ACC112 (cell line): Measurements from ENCODE around the gene PDE4C.

Experiments used
- H2AFZ ChIP-seq: fragments of 200-600 bp; sonication (generic); one replicate; pipeline ENCODE4 v1.6.0; 2017; ENCODE audit warnings: antibody characterized with exemption, low read length; ENCODE audit not compliant: unreplicated experiment
- H3K27ac ChIP-seq: fragments of 200-600 bp; sonication (generic); 2 replicates; pipeline ENCODE4 v1.5.1; 2014; ENCODE audit warnings: low read depth, mild to moderate bottlenecking, antibody characterized with exemption, low read length, moderate library complexity
- H3K27me3 ChIP-seq: fragments of 200-600 bp; sonication (generic); 2 replicates; pipeline ENCODE4 v1.6.1; 2014; ENCODE audit warnings: mild to moderate bottlenecking, antibody characterized with exemption, low read length, moderate library complexity, mixed read lengths; ENCODE audit not compliant: insufficient read depth
- H3K36me3 ChIP-seq: fragments of 200-600 bp; sonication (generic); 2 replicates; pipeline ENCODE4 v1.6.1; 2016; ENCODE audit warnings: mild to moderate bottlenecking, antibody characterized with exemption, low read length, moderate library complexity, mixed read lengths; ENCODE audit not compliant: insufficient read depth
- H3K4me1 ChIP-seq: fragments of 200-600 bp; sonication (generic); one replicate; pipeline ENCODE4 v1.6.1; 2016; ENCODE audit warnings: low read length, mixed read lengths; ENCODE audit not compliant: insufficient read depth, unreplicated experiment, control insufficient read depth
- H3K4me3 ChIP-seq: fragments of 200-600 bp; sonication (generic); 2 replicates; pipeline ENCODE4 v1.5.1; 2014; ENCODE audit warnings: mild to moderate bottlenecking, low read depth, low read length
- H3K79me2 ChIP-seq: fragments of 200-600 bp; sonication (generic); one replicate; pipeline ENCODE4 v1.6.0; 2016; ENCODE audit warnings: low read length; ENCODE audit not compliant: control insufficient read depth, unreplicated experiment, insufficient read depth

PDE4C gene

DNA sequence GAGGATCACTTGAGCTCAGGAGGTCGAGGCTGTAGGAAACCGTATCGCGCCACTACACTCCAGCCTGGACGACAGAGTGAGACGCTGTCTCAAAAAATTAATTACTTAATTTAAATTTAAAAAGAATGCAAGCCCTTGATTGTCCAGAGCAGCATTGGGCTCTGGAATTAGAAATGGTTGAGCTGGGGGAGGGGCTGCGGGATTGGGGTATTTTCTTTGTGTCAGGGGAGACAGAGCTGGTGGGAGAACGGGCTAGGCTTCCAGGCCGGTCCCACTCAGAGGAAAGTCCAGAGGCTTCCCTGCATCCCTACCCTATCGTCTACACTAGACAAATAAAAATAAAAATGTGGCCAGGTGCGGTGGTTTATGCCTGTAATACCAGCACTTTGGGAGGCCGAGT, 20.2 kb downstream of the PDE4C start:
- Histone ChIP-seq H2AFZ (no peak overlapping the region), H3K4me3 (no peak overlapping the region)

DNA sequence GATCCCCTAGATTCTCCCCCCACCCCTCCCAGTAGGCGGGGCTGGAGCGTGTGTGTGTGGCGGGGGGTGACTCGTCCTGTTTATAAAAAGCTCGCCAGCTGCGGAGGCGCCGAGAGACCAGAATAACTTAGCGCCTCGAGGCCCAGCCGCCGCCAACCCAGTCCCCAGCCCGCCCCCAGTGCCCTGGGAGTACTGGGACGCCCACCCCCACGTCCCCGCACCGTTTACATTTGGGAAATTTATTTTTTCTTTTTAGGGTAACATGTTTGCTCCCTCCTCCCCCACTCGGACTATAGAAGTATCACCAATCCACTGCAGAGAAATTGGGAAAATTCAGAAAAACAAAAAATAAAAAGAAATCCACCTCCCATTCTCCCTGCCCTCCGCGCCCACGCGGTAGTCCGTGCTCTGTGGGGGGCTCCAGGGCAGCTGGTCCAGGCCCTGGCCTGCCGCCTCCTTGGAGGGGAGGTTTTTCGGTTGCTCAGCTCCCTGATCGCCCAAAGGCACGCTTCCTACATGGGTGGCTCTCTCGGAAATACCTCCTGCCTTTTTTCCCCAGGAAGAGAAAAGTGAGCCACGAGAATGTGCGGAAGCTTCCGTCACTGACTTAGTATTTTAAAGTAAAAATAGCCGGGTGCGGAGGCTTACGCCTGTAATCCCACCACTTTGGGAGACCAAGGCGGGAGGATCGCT, 20.9 kb downstream of the PDE4C start:
- H3K36me3 ChIP-seq: no peaks in the 10 kb centered on the region
- peaks cover 4% of the 10 kb centered on the region for H3K4me1 ChIP-seq
- H3K79me2 ChIP-seq: no peaks in the 10 kb centered on the region
- no peaks in the 10 kb centered on the region for H3K27me3 ChIP-seq
- H2AFZ ChIP-seq: peak overlapping the region; percentile 27
- peak overlapping the region; percentile 83 for H3K27ac ChIP-seq
- H3K4me3 ChIP-seq: peak overlapping the region; percentile 88

More for the DNA sequence above, 20.2 kb downstream of the PDE4C start:
- H3K27ac ChIP-seq: no peak overlapping the region
- no peaks in the 10 kb centered on the region for H3K36me3 ChIP-seq
- H3K79me2 ChIP-seq: no peaks in the 10 kb centered on the region
- H3K4me1 ChIP-seq: peaks cover 4% of the 10 kb centered on the region
- no peaks in the 10 kb centered on the region for H3K27me3 ChIP-seq

DNA sequence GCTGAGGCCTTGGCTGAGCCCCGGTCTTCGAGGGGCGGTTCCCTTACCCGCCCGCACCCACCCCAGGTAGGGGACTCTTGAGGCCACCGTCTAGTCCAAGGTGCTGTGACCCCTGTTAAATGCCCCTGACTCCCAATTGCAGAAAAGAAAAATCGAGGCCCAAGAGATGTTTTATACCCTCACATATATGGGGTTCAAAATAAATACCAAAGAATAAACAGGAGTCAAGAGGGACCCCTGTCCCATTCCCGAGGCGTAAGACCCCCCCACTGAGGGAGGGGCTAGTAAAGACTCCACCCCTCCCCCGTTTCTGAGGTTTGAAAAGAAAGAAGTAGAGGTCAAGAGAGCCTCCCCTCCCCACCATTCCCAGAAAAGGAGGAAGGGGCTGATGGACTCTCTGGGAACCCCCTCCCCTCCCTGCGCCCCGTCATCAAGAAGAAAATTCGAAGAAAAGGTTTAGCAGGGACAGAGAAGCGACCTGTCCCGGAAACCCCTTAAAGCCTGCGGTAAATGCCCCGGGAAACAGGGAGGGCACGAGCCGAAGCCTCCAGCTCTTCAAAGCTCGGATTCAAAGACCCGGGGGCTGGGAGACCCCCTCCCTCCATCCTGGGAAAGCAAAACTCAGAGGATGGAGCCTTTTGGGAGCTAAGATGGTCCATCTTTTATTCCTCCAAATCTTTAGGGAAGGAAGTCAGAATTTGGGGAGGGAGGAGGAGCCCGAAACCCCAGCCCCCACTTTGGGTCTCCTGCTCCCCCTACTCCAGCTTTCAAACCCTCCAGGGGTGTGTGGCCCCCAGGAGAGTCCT, 21.6 kb downstream of the PDE4C start:
- Histone ChIP-seq H3K4me1 (peaks cover 4% of the 10 kb centered on the region), H2AFZ (peak overlapping the region; percentile 27), H3K79me2 (no peaks in the 10 kb centered on the region), H3K36me3 (no peaks in the 10 kb centered on the region), H3K27me3 (no peaks in the 10 kb centered on the region), H3K4me3 (peak overlapping the region; percentile 88), H3K27ac (peak overlapping the region; percentile 83)

DNA sequence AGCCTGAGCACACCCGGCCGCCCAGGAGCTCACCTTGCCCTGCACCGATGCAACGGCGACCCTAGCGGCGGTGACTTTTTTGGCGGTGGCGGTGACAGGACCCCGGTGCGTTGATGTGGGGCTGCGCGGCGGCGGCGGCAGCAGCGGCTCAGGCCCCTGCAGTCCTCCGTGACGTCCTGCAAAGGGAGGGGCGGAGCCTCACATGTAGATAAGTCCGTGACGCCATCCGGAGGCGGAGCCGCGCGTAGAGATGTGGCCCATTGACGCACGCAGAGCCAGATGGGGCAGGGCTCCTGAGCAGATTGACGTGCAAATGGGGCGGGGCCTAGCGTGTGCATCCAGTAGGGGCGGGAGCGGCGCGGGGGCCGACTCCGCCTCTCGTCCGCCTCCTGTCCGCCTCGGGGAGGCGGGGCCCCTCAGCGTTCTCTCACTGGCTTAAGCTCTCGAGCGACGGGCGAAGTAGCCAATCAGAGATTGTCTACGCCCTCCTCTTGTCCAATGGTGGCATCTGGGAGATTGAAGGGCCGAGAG, 22.3 kb downstream of the PDE4C start, which contains the start of gene RAB3A:
TSS of gene RAB3A (minus strand) at position 180 of the 531 bp plus-strand sequence. CDS start 1,302 bp downstream, outside the sequence.
- Histone ChIP-seq H2AFZ (peak within 1 kb of the TSS; percentile 27), H3K27me3 (no peaks in the 10 kb centered on the region), H3K27ac (peak within 1 kb of the TSS; percentile 83), H3K4me3 (peak within 1 kb of the TSS; percentile 88), H3K36me3 (no peaks in the 10 kb centered on the region), H3K4me1 (peaks cover 4% of the 10 kb centered on the region), H3K79me2 (no peaks in the 10 kb centered on the region)

DNA sequence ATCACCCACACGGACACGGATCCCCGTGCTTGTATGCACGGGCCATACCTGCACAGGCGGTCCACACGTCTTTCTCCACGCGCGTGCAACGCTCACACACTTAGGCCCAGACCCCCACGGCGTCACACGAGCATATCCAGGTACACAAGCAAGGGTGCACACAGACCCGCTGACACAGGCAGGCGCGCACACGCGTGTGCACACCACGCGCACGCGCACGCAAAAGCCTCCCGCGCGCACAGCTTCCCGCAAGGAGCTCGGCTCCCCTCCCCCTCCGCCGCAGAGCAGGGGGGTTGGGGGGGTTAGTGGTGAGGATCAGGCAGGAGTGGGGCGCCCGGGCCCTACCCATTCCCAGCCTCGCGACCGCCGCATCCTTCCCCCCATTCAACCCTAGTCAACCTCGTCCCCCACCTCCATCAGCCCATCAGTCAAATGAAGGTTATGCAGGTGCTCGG, 22.8 kb downstream of the PDE4C start:
- H3K4me3 ChIP-seq: peak overlapping the region; percentile 80
- no peaks in the 10 kb centered on the region for H3K27me3 ChIP-seq
- H3K4me1 ChIP-seq: peaks cover 4% of the 10 kb centered on the region
- no peaks in the 10 kb centered on the region for H3K36me3 ChIP-seq
- no peaks in the 10 kb centered on the region for H3K79me2 ChIP-seq
- H3K27ac ChIP-seq: no peak overlapping the region
- H2AFZ ChIP-seq: no peak overlapping the region

DNA sequence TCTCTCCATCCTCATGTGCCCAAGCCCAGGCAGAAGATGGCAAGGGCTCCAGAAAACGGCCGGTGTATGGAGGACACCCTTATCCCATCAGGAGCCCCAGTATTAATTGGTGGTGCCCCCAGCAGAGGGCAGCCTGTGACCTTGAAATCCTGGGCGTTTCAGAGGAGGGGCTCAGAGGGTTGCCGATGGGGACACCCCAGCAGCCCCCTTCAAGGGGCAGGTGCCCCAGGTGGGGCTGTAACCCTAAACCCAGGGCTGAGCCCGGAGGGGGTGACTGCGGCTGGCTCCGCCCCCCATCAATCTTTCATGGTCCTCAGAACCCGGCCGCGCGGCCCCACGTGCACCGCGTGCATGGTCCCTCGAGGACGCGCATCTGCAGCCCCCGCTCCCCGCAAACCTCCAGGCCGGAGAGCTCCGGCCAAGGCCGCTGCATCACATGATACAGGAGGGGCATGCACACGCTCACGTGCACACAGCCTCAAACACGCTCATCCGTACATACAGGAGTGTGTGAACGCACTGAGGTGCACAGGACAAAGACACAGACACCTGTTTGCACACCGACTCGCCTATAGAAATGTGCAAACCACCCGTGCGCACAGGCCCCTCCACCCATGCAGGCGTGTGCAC, 23.3 kb downstream of the PDE4C start:
- H3K36me3 ChIP-seq: no peaks in the 10 kb centered on the region
- no peaks in the 10 kb centered on the region for H3K27me3 ChIP-seq
- H3K4me3 ChIP-seq: peak overlapping the region; percentile 80
- H3K79me2 ChIP-seq: no peaks in the 10 kb centered on the region
- H2AFZ ChIP-seq: no peak overlapping the region
- peaks cover 4% of the 10 kb centered on the region for H3K4me1 ChIP-seq
- no peak overlapping the region for H3K27ac ChIP-seq

DNA sequence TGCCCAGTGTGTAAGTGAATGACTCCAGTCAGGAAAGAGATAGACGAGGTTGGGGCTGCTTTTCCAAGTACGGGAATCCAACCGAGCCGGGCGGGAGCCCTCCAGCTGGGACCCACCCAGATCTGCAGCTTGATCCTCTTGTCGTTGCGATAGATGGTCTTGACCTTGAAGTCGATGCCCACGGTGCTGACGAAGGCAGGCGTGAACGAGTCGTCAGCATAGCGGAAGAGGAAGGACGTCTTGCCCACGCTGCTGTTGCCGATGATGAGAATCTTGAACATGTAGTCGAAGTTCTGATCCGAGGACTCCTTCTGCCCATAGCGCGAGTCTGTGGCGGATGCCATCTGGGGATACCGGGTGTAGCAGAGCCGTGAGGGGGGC, 23.9 kb downstream of the PDE4C start:
- Histone ChIP-seq H3K36me3 (no peaks in the 10 kb centered on the region), H2AFZ (no peak overlapping the region), H3K27me3 (no peaks in the 10 kb centered on the region), H3K79me2 (no peaks in the 10 kb centered on the region), H3K4me3 (no peak overlapping the region), H3K27ac (no peak overlapping the region), H3K4me1 (peaks cover 4% of the 10 kb centered on the region)

DNA sequence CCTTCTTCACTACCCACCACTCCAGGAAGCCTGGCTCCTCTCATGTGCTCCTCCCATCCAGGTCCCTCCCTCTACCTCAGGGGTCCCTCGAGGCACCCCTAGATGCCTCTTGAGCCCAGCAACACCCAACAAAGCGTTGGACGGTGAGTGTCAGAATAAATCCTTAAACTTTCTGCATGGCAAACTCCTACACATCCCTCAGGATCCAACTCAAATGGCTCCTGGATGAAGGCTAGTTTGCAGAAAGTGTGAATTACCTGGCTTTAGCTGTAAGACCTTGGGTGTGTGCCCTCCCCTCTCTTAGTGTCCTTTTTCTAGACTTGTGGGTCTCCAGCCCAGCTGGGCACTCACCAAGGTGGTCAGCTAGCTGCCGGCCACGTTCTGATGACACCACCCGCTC, 27.9 kb downstream of the PDE4C start:
- Histone ChIP-seq H2AFZ (no peak overlapping the region), H3K4me3 (no peak overlapping the region), H3K27ac (no peak overlapping the region), H3K36me3 (no peaks in the 10 kb centered on the region), H3K79me2 (peaks cover 5% of the 10 kb centered on the region), H3K4me1 (peaks cover 10% of the 10 kb centered on the region), H3K27me3 (no peaks in the 10 kb centered on the region)

DNA sequence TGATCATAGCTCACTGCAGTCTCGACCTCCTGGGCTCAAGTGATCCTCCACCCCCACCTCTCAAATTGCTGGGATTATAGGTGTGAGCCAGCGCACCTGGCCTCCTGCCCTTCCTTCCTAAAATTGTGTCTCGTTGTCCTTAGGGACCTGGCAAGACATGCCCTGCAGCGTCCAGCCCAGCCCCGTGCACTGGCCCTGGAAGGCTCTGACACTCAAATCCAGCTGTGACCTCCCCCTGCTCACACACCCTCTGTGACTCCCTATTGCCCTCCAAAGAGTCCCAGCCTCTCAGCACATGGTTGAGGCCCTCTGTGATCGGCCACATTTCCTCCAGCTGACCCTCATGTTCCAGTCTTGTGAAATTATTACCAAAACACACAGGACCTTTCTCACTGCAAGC, 28.3 kb downstream of the PDE4C start:
- Histone ChIP-seq H3K4me1 (peaks cover 6% of the 10 kb centered on the region), H3K27me3 (no peaks in the 10 kb centered on the region), H3K36me3 (no peaks in the 10 kb centered on the region), H2AFZ (no peak overlapping the region), H3K4me3 (no peak overlapping the region), H3K79me2 (peaks cover 5% of the 10 kb centered on the region), H3K27ac (no peak overlapping the region)

DNA sequence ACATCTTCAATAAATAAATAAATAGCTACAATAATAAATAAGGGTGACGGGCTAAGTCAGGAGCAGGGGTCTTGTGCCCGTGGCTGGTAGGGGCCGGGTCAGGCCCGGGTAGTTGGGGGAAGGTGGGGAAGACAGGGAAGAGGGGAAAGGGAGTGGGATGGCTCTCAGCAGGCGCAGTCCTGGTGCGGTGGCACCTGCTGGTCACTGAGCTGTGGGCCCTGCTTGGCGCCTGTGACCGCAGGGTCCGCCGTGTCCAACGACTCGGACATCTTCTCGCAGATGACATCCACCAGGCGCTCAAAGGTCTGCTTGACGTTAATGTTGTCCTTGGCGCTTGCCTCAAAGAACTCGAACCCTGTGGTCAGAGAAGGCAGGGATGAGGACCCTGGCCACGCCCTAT, 28.9 kb downstream of the PDE4C start:
- Histone ChIP-seq H3K27ac (no peak overlapping the region), H3K36me3 (no peaks in the 10 kb centered on the region), H3K4me3 (no peak overlapping the region), H3K27me3 (no peaks in the 10 kb centered on the region), H3K79me2 (peaks cover 5% of the 10 kb centered on the region), H3K4me1 (peaks cover 5% of the 10 kb centered on the region), H2AFZ (no peak overlapping the region)
